Ovary (tissue), 9 donors: ENCODE results near the gene SETBP1. TPM values are rescaled to one million over a fixed set of nuclear protein-coding genes. Genes with fewer than 3 reads are reported as not detected.
A peak's percentile ranks its signal among the peaks of the same experiment; 100 is the strongest.

ENCODE experiments used
- DNase-seq, 5 donors: peaks; one replicate each; pipeline ENCODE4 v3.0.0-alpha.2; 2019 to 2020
- H3K27ac ChIP-seq, 2 donors: fragments of 200-600 bp; one replicate each; pipeline versions ENCODE4 v1.5.1 to v1.8.0; 2019 to 2022
- H3K27me3 ChIP-seq: fragments of 200-600 bp; one replicate; pipeline ENCODE4 v1.8.0; 2022
- H3K36me3 ChIP-seq: fragments of 200-600 bp; sonication (generic); one replicate; pipeline ENCODE4 v1.5.1; 2019
- H3K4me1 ChIP-seq: one replicate; pipeline ENCODE4 v1.8.1; 2013; ENCODE audit warnings: mild to moderate bottlenecking, moderate library complexity; ENCODE audit not compliant: insufficient read depth
- H3K4me3 ChIP-seq: fragments of 200-600 bp; sonication (generic); one replicate; pipeline ENCODE4 v1.5.1; 2017
- H3K9me3 ChIP-seq, 2 donors: fragments of 200-600 bp in 1 of 2; sonication (generic) in 1 of 2; one replicate each; pipeline versions ENCODE4 v1.5.1 to v1.8.1; 2013 to 2019; ENCODE audit warnings: mild to moderate bottlenecking in 1 of 2, moderate library complexity in 1 of 2
- CTCF ChIP-seq, 3 donors: fragments of 450-650 bp in 2 of 3; fragments of 200-600 bp in 1 of 3; IDR thresholded peaks; one replicate each; pipeline versions ENCODE4 v1.5.1 to v1.8.0; 2016 to 2022; ENCODE audit warnings: antibody characterized with exemption in 3 of 3, mild to moderate bottlenecking in 1 of 3
- EP300 ChIP-seq: sonication (generic); formaldehyde crosslinking; IDR thresholded peaks from one replicate; pipeline ENCODE4 v1.6.1; 2017; ENCODE audit warnings: antibody characterized with exemption
- POLR2A ChIP-seq: fragments of 450-650 bp; IDR thresholded peaks from one replicate; pipeline ENCODE4 v1.6.1; 2017; ENCODE audit warnings: antibody characterized with exemption, mild to moderate bottlenecking, moderate library complexity
- WGBS, 3 donors: extraction: QIAGEN DNeasy Blood & Tissue Kit in 1 of 3; methylation state at CpG; one replicate each; pipeline versions ENCODE4 v1.1.5 to v1.1.7; 2013 to 2017; 5-methylcytosine and 5-hydroxymethylcytosine counted together
- intact Hi-C, 4 donors: fragments of 100-400 bp; cut with DNase I; formaldehyde crosslinking; loops; one replicate each; pipeline versions ENCODE4 v1.11.0 to v1.15.1; 2022 to 2023
- polyA plus RNA-seq, 2 donors: library from polyadenylated mRNA; stranded (reverse); fragments of 200-250 nt in 1 of 2; fragments of 350-450 nt in 1 of 2; fragmentation: Illumina TruSeq in 1 of 2; extraction: RNeasy Lipid Tissue Mini Kit (QIAGEN cat#74804) in 1 of 2; gene quantifications; one replicate each; pipeline ENCODE4 v1.2.3, GENCODE V29; 2013 to 2014
- total RNA-seq, 7 donors: library from RNA; depleted of rRNA in 2 of 7; stranded (reverse); fragments of >200 nt in 2 of 7; fragmentation: NEBNext Ultra II Directional in 3 of 7; extraction: Animal tissue kit (Norgen Biotek cat#: 25700) in 3 of 7; gene quantifications; one replicate each; pipeline versions ENCODE4 v1.1.0 to v1.2.4, GENCODE V29; 2016 to 2023
- donor health status: DM: no; HTN: no; CAD: no; lungs with moderate emphysema.
- donor health status: DM: no; HTN: no; CAD: no.
- donor health status: Bipolar disorder and iron deficiency.
- donor health status: DM: yes; HTN: yes; CAD: no.
- donor health status: DM: no; HTN: no; CAD: no.
- donor health status: DM: yes; HTN: yes; CAD: no.

The SETBP1 gene
- total and polyA plus RNA-seq, 9 donors: 7.8 to 53.7 (median 28.4) TPM

GRCh38 chr18:44885507-44885906 lies 204.8 kb downstream of the SETBP1 start:
- WGBS, 3 donors: 78 to 83% (median 82%) methylated on average over 4 of the region's 4 CpGs
- H3K36me3 ChIP-seq: no peaks in the 10 kb centered on the region
- TF ChIP-seq POLR2A: no peak
- no peak for TF ChIP-seq EP300
- no peak for TF ChIP-seq CTCF (IDR thresholded peaks at IDR 0.05)
- DNase-seq: no peak
- H3K4me1 ChIP-seq: peaks cover 9% of the 10 kb centered on the region
- no peak overlapping the region for H3K27ac ChIP-seq
- no peaks in the 10 kb centered on the region for H3K27me3 ChIP-seq
- H3K9me3 ChIP-seq: no peaks in the 10 kb centered on the region
- H3K4me3 ChIP-seq: no peak overlapping the region
- intact Hi-C loops: no loop called here

GRCh38 chr18:44887227-44887631 lies 206.5 kb downstream of the SETBP1 start:
- TF ChIP-seq CTCF (IDR thresholded peaks at IDR 0.05) (no peak), EP300 (no peak), POLR2A (no peak)
- Histone ChIP-seq H3K27ac (no peak overlapping the region), H3K36me3 (no peaks in the 10 kb centered on the region), H3K9me3 (no peaks in the 10 kb centered on the region), H3K4me1 (peaks cover 9% of the 10 kb centered on the region), H3K4me3 (no peak overlapping the region), H3K27me3 (no peaks in the 10 kb centered on the region)
- intact Hi-C loops: no loop called here
- no peak for DNase-seq

- peak overlapping the region in 1 of 2 donors; percentile 38 for H3K27ac ChIP-seq
These were observed 208.4 kb downstream of the SETBP1 start for GRCh38 chr18:44889111-44889510.

GRCh38 chr18:44893045-44893706 lies 212.5 kb downstream of the SETBP1 start:
- intact Hi-C loops: no loop called here
- Histone ChIP-seq H3K4me3 (no peak overlapping the region), H3K4me1 (peaks cover 5% of the 10 kb centered on the region), H3K36me3 (no peaks in the 10 kb centered on the region), H3K27me3 (no peaks in the 10 kb centered on the region), H3K9me3 (no peaks in the 10 kb centered on the region), H3K27ac (no peak overlapping the region)
- TF ChIP-seq EP300 (no peak), POLR2A (no peak), CTCF (IDR thresholded peaks at IDR 0.05) (no peak)
- 88 to 93% (median 91%) methylated on average over 4 of the region's 4 CpGs for WGBS, 3 donors
- no peak for DNase-seq

More at GRCh38 chr18:44889111-44889510, 208.4 kb downstream of the SETBP1 start:
- TF ChIP-seq CTCF (IDR thresholded peaks at IDR 0.05) (no peak), POLR2A (no peak), EP300 (no peak)
- Histone ChIP-seq H3K4me1 (peaks cover 9% of the 10 kb centered on the region), H3K4me3 (no peak overlapping the region), H3K9me3 (no peaks in the 10 kb centered on the region), H3K36me3 (no peaks in the 10 kb centered on the region), H3K27me3 (no peaks in the 10 kb centered on the region)
- intact Hi-C loops: no loop called here
- WGBS, 3 donors: 0 to 2% (median 1%) methylated on average over 1 of the region's 1 CpG
- DNase-seq: no peak
